ENCODE results near the gene PIGU. TPM values are rescaled to one million over a fixed set of nuclear protein-coding genes. Genes with fewer than 3 reads are reported as not detected.

PIGU gene
- polyA plus RNA-seq, 1 of the 3 experiments (the other 2 are of a cell fraction), result 40.3 TPM

DNA sequence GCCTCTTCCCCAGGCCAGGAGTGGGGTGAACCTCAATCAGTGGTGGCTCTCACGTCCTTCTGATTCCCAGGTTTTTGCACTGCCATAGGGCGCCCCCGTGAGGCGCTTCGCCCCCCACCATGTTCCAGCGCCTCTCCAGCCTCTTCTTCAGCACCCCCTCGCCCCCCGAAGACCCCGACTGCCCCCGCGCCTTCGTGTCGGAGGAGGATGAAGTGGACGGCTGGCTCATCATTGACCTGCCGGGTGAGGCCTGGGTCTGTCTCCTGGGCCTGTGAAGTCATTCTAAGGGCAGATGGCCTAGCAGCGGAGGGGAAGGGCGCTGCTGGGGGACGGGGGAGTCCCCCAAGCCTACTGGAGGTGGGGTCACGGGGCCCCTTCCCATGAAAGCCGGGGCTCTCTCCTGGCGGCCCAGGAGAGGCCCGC is 31.7 kb upstream of the PIGU start (continued):
- TF ChIP-seq, protein P1, sequence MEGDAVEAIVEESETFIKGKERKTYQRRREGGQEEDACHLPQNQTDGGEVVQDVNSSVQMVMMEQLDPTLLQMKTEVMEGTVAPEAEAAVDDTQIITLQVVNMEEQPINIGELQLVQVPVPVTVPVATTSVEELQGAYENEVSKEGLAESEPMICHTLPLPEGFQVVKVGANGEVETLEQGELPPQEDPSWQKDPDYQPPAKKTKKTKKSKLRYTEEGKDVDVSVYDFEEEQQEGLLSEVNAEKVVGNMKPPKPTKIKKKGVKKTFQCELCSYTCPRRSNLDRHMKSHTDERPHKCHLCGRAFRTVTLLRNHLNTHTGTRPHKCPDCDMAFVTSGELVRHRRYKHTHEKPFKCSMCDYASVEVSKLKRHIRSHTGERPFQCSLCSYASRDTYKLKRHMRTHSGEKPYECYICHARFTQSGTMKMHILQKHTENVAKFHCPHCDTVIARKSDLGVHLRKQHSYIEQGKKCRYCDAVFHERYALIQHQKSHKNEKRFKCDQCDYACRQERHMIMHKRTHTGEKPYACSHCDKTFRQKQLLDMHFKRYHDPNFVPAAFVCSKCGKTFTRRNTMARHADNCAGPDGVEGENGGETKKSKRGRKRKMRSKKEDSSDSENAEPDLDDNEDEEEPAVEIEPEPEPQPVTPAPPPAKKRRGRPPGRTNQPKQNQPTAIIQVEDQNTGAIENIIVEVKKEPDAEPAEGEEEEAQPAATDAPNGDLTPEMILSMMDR (IDR thresholded peaks at IDR 0.05), result peak; percentile 61
- TF ChIP-seq TAF1 (IDR thresholded peaks at IDR 0.05; ENCODE audit: borderline replicate concordance, low read depth, low read length) (no peak), TCF12 (IDR thresholded peaks at IDR 0.05) (no peak), SIN3A (IDR thresholded peaks at IDR 0.05; ENCODE audit: borderline replicate concordance, low read depth, low read length) (no peak), FOXJ3 (CRISPR knock-in tag; IDR thresholded peaks at IDR 0.05) (no peak), POLR2AphosphoS5 (IDR thresholded peaks at IDR 0.05; ENCODE audit: low read depth, low read length) (no peak)
- TF ChIP-seq, protein P2, sequence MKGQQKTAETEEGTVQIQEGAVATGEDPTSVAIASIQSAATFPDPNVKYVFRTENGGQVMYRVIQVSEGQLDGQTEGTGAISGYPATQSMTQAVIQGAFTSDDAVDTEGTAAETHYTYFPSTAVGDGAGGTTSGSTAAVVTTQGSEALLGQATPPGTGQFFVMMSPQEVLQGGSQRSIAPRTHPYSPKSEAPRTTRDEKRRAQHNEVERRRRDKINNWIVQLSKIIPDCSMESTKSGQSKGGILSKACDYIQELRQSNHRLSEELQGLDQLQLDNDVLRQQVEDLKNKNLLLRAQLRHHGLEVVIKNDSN (IDR thresholded peaks at IDR 0.05; ENCODE audit: borderline replicate concordance, low read depth), result no peak
- TF ChIP-seq, protein P3, sequence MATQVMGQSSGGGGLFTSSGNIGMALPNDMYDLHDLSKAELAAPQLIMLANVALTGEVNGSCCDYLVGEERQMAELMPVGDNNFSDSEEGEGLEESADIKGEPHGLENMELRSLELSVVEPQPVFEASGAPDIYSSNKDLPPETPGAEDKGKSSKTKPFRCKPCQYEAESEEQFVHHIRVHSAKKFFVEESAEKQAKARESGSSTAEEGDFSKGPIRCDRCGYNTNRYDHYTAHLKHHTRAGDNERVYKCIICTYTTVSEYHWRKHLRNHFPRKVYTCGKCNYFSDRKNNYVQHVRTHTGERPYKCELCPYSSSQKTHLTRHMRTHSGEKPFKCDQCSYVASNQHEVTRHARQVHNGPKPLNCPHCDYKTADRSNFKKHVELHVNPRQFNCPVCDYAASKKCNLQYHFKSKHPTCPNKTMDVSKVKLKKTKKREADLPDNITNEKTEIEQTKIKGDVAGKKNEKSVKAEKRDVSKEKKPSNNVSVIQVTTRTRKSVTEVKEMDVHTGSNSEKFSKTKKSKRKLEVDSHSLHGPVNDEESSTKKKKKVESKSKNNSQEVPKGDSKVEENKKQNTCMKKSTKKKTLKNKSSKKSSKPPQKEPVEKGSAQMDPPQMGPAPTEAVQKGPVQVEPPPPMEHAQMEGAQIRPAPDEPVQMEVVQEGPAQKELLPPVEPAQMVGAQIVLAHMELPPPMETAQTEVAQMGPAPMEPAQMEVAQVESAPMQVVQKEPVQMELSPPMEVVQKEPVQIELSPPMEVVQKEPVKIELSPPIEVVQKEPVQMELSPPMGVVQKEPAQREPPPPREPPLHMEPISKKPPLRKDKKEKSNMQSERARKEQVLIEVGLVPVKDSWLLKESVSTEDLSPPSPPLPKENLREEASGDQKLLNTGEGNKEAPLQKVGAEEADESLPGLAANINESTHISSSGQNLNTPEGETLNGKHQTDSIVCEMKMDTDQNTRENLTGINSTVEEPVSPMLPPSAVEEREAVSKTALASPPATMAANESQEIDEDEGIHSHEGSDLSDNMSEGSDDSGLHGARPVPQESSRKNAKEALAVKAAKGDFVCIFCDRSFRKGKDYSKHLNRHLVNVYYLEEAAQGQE (IDR thresholded peaks at IDR 0.05; ENCODE audit: low read depth, low read length), result no peak
- TF ChIP-seq, protein P4, sequence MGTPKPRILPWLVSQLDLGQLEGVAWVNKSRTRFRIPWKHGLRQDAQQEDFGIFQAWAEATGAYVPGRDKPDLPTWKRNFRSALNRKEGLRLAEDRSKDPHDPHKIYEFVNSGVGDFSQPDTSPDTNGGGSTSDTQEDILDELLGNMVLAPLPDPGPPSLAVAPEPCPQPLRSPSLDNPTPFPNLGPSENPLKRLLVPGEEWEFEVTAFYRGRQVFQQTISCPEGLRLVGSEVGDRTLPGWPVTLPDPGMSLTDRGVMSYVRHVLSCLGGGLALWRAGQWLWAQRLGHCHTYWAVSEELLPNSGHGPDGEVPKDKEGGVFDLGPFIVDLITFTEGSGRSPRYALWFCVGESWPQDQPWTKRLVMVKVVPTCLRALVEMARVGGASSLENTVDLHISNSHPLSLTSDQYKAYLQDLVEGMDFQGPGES (IDR thresholded peaks at IDR 0.05; ENCODE audit: low read depth, low read length), result no peak

DNA sequence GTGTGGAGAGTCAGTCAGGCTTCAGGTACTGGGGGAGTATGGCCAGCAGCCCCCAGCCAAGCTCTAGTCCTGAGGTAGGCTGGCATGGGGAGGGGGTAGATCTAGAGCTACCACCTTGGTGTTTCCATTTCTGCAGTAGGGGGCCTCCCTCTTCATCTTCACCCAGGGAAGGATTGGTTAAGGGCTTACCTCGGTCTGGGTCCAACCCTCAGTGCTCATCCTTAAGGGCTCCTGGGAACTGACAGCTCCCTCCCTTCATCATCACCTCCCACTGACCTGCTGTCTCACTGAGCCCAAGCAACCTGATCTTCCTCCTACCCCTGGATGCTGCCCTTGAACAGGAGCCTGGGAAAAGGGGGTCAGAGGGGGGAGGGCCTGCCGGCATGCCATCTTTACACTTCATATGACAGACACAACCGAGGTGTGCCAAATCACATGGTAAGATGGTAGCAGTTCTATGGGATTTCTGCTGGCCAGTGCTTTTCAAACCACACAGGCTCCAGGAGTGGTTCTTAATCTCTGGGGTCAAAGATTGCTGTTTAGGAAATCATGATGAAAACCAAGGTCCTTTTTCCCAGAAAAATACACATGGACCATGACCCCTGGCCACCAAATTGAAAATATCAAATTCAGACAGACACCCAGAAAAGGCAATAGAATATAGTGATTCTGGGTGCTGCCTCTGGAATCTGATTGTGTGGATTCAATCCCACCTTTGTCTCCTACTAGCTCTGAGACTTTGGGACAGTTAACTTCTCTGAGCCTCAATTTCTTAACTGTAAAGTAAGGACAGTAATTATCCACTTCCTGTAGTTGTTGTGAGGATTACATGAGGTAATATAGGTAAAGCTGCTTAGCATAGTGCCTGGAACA is 30.3 kb upstream of the PIGU start:
- ChIA-PET CTCF (interaction anchor here (0.5 to 1.9 kb wide), 16 partner anchors 10 to 1479 kb away, joined by 3 to 13 read pairs (median 4); partner anchors contain the start of genes DYNLRB1 and MAP1LC3A), POLR2A (no interaction called here)
- TF ChIP-seq TAF1 (IDR thresholded peaks at IDR 0.05; ENCODE audit: borderline replicate concordance, low read depth, low read length) (no peak), JUND (IDR thresholded peaks at IDR 0.05) (no peak), RCOR1 (IDR thresholded peaks at IDR 0.05; ENCODE audit: low read length) (no peak)

More for the DNA sequence above, 30.3 kb upstream of the PIGU start:
- no peaks in the 10 kb centered on the region for H3K9me2 ChIP-seq
- WGBS (ENCODE audit: low lambda C conversion rate), result 81% methylated on average over 2 of the region's 3 CpGs
- H3F3A ChIP-seq (replicated peaks; ENCODE audit: insufficient read depth), result peaks cover 17% of the 10 kb centered on the region
- H4K20me1 ChIP-seq (ENCODE audit: insufficient read depth), result peaks cover 17% of the 10 kb centered on the region; the same call in 1 of the 2 replicates
- no peak overlapping the region for H3K4me3 ChIP-seq (ENCODE audit: low read depth in 2 of 2, low read length in 1 of 2)
- no peaks in the 10 kb centered on the region for H3K9me3 ChIP-seq
- H3K4me2 ChIP-seq, result no peak overlapping the region
- H3K27me3 ChIP-seq (ENCODE audit: insufficient read depth), result no peaks in the 10 kb centered on the region
- peaks cover 8 to 29% of the 10 kb centered on the region in 2 experiments; a peak in 3 of 4 replicates for H3K4me1 ChIP-seq (ENCODE audit: control insufficient read depth in 1 of 2, insufficient read depth in 2 of 2, low read depth in 1 of 2, low read length in 1 of 2)
- DNase-seq, result no peak
- H3K79me2 ChIP-seq (ENCODE audit: insufficient read depth), result no peaks in the 10 kb centered on the region
- peaks cover 4 to 7% of the 10 kb centered on the region in 2 experiments for H3K36me3 ChIP-seq (replicated peaks in 1 of 2; ENCODE audit: control insufficient read depth in 1 of 2, insufficient read depth in 2 of 2, low read length in 1 of 2)
- H2AFZ ChIP-seq (ENCODE audit: low read depth), result no peak overlapping the region
- H3K9ac ChIP-seq, result no peak overlapping the region
- H3K27ac ChIP-seq (ENCODE audit: low read depth in 2 of 2, low read length in 1 of 2), result no peak overlapping the region
